ENCODE data around the gene DAZAP2.
"Not testable (repeated sequence)": the region's sequence is repeated elsewhere in the genome, so short reads cannot be mapped to it uniquely, and the experiment has no call there.

Gene DAZAP2

DNA sequence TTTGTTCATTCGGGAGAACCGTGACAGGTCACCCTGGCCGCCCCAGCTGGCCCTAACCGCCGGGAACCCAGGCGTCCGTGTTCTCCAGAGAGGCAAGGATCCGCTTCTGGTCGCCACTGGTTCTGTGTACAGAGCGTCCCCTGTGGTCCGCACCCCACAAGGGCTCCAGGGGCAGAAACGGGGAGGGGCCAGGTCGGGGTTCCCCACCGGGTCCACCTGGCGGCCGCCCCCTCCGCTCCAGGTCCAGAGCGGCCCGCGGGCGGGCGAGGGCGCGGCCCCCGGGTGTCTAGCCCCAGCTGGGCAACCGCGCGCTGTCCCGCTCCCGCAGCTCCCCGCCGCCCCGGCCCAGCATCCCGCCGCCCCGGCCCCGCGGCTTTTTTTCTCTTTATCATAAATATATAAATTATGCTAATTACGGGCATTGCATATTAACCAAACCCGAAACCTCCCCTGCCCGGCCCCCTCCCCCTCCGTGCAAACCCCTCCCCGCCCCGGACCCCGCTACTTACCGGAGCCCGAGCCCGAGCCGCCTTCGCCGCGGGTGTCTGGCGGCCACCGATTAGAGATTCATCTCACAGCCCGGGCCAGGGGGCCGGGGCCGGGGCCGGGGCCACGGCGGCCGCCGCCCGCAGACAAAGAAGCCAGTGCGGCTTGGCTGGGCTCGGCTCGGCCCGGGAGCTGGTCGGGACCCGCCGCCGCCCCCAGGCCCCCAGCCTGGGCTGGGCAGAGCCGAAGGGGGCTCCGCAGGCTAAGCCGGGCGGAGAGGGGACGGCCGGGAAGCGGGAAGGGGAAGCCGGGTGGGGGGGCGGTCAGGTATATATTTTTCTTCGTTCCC, 21.3 kb upstream of the DAZAP2 start:
- FAIRE-seq = no peak

DNA sequence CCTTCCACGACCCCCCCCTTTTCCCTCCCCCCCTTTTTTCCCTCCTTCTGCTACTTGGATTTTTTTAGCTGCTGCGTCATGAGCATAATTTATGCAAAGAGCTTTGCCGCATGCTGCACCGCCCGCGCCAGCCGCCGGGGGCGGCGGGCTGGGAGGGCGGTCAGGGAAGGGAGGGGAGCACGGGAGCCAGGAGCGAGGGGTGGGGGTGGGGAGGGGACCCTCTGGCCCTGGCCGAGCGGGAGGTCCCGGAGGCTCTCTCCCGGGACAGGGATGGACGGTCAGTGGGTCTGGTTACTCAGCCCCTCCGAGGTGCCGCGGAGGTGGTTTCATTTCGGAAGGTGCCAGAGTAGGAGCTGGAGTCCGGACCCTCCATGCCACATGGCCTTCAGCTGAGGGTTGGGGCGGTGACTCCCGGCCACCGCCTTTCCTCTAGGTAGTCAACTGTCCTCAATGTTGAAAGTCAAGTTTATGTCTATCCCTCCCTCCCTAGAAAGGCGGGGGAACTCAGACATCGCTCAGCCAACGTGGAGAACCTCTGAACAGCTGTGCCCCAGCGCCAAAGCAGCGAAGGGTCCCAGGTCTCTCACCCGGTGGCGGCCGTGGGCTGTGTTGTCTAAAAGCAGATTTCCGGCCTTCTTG, 20.5 kb upstream of the DAZAP2 start, which contains the start of gene POU6F1:
Gene POU6F1 (minus strand): TSS at position 95 of the 639 bp plus-strand sequence. CDS start 11,226 bp downstream, outside the sequence.
- FAIRE-seq = no peak

DNA sequence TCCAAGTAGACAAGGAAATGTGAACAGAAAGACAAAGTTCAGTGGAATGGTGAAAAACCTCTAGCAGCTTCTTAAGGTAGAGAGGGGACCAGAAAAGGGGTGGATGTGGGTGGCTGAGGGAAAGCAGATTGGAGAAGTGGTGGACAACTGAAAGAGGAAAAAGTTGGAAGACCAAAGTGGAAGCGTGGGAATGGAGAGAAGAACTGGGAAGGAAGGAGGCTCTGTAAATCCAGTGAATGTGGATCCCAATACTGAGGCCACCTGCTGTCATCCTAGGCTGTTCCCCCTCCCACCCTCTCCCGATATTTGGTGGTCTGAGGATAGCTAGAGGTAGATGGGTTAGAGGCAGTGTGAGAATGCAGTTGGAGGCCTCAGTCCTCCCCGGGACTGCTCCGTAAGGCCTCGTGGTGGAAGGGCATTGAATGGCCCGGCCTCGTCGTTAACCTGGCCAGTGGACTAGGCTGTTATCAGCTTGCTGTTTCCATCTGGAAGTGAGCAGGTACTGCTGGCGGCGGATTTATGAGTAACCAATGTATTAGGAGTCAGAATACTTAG, 19.9 kb upstream of the DAZAP2 start:
- no peak for FAIRE-seq

DNA sequence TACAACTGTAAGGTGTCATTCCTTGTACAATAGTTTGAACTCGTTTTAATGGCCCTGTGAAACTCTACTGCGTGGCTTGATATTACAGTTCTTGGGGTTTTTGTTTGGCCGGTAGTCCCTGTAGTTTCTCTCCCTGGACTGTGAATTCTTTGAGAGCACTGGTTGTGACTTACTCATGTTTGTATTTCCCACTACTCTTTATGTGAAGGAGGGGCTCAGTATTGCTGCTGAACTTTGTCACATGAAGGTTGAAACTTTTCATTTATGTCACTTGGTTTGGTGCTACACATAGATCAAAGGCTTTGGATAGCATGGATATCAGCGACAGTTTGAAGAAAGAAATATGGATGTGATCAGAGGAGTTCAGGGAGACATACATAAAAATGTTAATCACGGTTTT, 19.3 kb upstream of the DAZAP2 start:
- no peak for FAIRE-seq

DNA sequence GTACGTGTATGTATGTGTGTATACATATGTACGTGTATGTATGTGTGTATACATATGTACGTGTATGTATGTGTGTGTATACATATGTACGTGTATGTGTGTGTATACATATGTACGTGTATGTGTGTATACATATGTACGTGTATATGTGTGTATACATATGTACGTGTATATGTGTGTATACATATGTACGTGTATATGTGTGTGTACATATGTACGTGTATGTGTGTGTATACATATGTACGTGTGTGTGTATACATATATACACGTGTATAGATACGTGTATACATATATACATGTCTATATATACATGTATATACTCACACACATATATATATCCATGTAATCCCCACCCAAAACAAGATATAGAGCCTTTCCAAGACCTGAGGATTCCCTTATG, 18.8 kb upstream of the DAZAP2 start:
- FAIRE-seq = not testable (repeated sequence)

DNA sequence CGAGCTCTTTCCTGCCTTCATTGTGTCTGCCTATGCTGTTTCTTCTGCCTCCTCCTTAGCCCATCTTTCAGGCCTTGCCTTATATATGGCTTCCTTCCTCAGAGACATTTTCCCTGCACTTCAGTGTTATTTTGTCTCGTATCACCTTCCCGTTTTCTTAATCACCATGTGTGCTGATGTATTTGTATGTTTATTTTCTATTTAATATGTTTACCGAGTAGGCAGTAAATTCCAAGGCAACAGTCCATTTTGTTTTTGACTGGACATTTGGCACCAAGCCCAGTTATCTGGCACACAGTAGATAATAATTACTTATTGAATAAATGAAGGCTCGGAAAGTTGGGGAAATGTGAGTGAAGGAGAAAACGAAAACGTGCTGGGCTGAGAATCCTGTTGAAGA, 16.2 kb upstream of the DAZAP2 start:
- FAIRE-seq = no peak

DNA sequence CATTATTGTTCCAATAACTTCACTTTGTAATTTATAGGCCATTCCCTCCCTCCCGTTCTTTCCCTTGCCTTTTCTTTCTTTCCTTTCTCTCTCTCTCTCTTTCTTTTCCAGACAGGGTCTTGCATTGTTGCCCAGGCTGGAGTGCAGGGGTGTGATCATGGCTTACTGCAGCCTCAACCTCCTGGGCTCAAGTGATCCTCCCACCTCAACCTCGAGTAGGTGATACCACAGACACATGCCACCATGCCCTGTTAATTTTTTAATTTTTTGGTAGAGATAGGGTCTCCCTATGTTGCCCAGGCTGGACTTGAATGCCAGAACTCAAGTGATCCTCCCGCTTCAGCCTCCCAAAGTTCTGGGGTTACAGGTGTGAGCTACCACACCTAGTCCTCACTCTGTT, 14.0 kb upstream of the DAZAP2 start:
- no peak for FAIRE-seq

DNA sequence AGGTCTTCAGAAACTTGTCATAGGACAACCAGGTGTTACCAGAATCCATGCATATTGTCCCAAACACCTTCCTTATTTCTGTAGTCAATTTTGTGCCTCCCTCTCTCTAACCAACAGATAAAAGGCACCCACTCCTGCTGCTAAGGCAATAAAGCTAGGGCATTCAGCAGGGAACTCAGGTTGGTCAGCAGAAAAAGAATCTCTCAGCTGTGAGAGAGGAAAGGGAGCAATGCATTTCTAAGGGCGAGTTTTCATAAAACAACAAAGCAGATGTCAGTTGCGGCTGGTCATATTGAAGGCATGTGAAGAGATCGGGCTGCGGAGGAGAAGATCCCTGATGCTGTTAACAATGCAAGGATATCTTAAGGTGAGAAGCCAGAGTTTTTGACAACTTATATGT, 13.4 kb upstream of the DAZAP2 start:
- FAIRE-seq = no peak

DNA sequence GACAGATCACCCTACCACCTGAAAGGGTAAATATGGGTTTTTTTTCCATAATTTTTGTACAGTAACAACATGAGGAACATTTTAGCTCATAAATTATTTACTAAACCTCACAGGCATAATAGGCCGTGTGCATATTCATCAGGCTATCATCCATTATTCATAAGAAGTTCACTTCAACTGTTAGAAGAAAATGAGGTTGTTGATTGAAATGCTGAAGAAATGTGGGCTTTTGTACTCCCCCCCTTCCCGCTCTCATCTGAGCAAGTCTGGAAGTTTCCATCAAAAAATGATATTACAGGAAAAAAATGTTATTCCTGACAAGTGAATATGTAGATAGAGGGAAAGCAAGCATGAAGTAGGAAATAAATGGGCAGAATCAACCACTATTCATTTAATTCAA, 12.9 kb upstream of the DAZAP2 start:
- no peak for FAIRE-seq

DNA sequence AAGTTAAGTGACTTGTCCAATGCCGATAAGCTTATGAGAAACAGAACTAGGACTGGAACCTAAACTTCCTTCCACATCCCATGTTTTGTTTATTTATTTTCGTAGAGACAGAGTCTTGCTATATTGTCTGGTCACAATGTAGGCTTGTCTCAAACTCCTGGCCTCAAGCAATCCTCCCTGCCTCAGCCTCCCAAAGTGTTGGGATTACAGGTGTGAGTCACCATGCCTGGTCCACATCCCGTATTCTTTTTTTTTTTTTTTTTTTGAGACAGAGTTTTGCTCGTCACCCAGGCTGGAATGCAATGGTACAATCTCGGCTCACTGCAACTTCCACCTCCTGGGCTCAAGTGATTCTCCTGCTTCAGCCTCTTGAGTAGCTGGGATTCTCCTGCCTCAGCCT, 11.5 kb upstream of the DAZAP2 start:
- not testable (repeated sequence) for FAIRE-seq

DNA sequence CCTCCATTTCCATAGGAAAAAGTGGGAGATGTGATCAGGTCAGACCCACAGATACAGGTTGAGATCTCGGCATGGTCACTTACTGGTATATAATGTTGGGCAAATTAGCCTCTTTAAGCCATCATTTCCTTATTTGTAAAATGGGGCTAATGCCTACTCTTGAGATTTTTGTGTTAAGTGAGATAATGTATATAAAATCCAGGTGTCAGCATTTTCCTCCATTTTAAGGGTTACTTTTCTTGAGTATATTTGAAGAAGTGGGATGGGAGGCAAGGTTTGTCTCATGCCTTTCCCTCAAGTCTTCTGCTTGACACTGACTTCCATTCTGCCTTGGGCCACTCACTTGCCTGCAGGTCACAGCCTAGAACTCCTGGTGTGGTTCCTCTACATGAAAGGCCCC, 10.7 kb upstream of the DAZAP2 start:
- FAIRE-seq = no peak

DNA sequence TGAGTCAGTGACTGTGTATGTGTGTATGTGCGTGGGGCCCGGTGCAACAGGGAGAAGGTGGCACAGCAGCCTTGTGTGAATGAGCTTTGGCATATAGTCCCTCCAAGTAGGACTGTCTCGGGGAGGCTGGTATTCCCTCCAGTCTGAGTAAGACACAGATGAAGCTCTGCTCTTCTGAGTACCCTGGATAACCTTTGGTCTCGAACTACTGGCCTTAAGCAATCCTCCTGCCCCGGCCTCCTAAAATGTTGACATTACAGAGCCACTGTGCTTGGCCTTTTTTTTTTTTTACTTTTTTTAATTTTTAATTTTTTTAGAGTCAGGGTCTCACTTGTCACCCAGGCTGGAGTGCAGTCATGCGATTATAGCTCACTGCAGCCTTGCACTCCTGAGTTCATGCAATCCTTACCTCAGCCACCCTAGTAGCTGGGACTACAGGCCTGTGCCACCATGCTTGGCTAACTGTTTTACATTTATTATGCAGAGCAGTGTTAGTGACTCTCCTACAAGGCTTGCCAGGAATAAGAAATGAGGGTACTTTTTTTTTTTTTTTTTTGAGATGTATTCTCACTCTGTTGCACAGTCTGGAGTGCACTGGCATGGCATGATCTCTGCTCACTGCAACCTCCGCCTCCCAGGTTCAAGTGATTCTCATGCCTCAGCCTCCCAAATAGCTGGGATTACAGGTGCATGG, 9.4 kb upstream of the DAZAP2 start:
- no peak for FAIRE-seq

DNA sequence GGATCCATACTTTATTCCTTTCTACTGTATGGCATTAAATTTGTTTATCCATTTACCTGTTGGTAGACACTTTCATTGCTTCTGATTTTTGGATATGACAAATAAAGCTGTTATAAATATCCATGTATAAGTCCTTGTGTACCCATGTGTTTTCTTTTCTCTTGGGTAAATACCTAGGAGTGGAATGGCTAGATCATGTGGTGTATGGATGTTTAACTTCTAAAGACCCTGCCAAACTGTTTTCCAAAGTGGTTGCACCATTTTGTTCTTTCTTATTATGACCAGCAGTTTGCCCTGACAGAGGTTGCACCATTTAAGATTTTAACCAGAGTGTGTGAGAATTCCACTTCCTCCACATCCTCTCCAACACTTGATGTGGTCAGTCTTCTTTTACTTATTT, 6.0 kb upstream of the DAZAP2 start:
- no peak for FAIRE-seq

DNA sequence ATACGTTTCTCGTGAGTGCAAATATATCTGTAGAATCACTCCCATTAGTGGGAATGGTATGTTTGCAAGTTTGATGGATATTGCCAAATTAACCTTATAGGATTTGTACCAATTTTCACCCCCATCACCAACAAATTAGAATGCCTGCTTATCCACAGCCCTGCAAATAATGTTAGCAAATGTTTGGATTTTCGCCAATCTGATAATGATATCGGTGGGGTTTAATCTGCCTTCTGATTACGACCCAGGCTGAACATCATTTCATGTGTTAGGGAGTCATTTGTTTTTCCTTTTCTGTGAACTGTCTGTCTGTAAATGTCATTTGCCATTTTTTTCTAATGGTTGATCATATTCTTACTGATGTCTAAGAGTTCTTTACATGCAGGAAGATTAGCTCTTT, 4.1 kb upstream of the DAZAP2 start:
- FAIRE-seq = no peak

DNA sequence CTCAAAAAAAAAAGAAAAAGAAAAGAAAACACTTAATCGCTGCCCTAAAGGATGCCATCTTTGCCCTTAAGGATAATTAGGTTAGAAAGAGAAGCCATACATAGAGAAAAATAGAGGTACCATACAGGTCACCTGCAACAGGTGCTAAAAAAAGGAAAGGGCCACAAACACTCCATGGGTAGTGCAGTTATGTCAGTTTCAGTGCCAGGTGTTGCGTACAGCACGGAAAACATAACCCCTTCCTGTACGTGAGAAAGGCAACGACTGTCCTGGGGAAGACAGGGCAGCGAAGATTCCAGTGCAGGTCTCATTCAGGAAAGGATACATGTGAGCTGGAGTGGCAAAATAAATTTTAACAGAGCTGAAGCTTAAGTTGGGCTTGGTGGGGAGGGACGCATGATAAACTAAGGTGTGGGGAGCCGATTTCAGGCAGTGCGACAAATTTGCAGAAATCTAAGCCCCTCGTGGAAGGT, 553 bp upstream of the DAZAP2 start:
- FAIRE-seq = no peak

DNA sequence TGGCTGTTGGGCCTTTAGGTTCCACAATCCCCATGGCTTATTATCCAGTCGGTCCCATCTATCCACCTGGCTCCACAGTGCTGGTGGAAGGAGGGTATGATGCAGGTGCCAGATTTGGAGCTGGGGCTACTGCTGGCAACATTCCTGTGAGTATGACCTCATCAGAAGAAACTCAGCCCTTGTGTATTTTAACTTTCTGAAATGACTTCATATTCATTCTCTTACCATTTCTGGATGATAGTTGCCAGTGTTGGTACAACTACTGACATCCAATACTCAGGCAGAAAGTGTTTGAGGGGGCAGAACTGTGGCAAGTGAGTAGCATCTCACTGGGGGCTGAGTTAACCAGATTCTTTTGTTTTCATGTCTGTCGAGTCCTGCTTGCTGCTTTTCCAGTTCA, 2.3 kb downstream of the DAZAP2 start:
- FAIRE-seq = no peak

DNA sequence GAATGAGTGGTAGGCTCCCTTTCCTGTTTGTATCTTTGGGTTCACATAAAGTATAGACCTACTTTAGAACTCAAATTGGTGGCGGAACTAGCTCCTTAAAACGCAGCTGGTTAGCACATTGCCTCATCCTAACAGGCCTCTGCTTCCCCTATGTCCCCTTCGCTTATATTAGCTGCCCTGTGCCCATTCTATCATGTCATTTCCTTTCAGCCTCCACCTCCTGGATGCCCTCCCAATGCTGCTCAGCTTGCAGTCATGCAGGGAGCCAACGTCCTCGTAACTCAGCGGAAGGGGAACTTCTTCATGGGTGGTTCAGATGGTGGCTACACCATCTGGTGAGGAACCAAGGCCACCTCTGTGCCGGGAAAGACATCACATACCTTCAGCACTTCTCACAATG, 3.5 kb downstream of the DAZAP2 start:
- FAIRE-seq = no peak

DNA sequence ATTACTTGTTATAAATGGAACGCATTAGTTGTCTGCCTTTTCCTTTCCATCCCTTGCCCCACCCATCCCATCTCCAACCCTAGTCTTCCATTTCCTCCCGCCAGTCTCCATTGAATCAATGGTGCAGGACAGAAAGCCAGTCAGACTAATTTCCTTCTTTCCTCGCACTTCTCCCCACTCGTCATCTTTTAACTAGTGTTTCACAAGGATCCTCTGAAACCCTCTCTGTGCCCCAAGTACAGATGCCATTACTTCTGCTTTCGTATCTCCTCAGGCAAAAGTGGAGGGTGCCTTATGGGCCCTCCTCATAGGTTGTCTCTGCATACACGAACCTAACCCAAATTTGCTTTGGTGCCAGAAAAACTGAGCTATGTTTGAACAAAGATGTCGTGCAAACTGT, 4.2 kb downstream of the DAZAP2 start:
- FAIRE-seq = no peak

DNA sequence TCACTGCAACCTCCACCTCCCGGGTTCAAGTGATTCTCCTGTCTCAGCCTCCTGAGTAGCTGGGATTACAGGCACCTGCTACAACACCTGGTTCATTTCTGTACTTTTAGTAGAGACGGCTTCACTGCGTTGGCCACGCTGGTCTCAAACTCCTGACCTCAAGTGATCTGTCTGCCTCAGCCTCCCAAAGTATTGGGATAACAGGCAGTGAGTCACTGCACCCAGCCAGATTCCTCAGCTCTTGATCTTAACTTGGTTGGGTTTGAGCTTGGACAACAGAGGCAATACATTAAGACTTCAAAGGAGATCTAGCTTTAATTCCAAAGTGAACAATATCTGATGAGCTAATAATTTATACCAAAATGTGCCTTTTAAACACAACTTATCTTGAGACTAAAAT, 5.6 kb downstream of the DAZAP2 start:
- no peak for FAIRE-seq

DNA sequence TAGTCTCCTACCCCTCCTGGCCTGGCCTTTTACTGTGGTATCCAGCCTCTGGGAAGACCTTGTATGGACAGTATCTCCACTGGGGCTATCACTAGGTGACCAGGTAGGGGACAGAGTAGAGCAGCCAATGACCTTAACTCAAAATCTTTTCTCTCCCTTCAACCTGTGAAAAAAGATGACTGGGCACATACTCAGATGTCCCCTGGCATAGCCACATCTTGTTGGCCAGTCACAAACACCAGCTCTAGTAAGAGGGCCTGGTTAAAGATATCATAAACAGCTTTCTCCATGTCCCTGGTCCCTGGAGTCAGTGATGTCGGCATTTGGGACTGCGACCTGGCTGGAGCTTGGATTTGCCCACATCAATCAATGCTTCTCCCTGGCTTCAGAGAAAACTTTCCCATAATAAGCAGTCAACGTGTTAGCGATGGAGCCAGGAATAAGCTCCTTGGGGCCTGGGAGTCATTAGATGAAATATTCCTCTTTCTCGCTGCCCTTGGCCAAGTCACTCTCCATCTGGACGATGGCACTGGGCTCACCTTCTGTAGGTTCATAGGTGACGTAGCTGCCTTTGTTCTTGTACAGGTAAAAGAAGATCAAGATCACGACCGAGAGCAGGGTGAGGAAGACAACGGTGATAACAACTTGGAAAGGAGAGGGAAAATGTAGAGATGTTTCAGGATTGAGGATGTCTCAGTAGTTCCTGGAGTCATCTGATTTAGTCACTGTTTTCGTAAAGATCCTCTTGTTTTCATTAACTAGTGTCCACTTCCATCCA, 7.0 kb downstream of the DAZAP2 start:
- no peak for FAIRE-seq

DNA sequence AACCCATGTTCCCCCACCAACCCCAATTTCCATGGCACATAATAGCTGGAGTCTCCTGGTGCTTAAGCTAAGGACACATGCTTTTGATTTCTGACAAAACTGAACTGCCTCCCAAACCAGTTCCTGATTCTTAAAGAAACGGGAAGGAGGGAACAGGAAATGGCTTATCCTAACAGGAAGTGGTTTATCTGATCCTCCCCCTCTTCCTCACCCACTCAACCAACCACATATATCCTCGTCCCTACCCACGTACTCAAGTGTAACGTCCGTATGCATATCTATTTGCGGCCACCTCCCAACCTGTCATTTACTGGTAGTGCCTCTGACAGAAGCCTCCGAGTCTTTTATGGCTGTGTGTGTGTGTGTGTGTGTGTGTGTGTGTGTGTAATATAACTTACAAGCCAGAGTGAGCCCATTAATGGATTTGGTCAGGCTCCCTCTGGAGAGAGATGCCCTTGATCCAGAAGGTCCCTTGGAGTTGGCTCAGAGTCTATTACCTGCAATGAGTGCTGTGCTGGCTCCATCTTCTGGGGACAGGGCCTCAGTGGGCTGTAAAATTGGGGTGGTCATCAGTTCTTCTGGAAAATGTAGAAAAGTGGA, 7.7 kb downstream of the DAZAP2 start:
- no peak for FAIRE-seq

DNA sequence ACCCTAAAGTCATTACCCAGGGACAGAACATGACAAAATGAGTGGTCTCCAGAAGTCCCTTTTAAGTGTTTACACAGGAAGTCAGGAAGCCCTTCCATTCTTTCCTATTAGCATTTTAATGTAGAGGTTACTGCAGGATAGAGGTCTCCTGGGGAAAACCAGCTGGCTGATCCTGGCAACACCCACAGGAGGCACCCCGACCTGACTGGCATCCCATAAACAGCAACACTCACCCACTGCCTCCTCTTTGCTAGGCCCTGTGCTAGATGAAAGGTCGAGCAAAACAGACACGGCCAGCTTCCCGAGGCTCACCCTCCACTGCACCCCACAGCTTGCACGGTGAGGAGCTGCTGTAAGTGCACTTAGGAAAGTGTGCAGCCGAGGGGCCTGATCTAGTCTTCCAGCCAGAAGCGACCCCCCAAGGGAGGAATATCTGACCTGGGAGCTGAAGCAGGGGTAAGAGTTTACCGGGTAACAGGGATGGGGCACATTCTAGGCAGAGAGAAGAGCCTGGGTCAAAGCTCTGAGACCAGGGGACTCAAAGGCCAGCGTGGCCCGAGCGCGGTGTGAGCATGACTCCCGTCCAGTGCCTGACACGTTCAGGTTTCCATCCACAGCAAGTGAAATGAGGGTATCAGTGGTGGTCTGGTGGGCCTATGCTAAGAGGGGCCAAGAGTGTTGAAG, 9.0 kb downstream of the DAZAP2 start:
- no peak for FAIRE-seq

All from A204.1 (cell line).